H54 (cell line): ENCODE results near the gene HBG1.

Source experiments
- DNase-seq: peaks from one replicate; pipeline ENCODE4 v3.0.0; 2011; ENCODE audit warnings: low spot score, mixed read lengths; ENCODE audit not compliant: insufficient read length
- FAIRE-seq: peaks from 3 replicates; lab custom pipeline; 2011; peaks lifted over from hg19 to GRCh38; lab: Jason Lieb, UNC
- POLR2A ChIP-seq: IDR thresholded peaks from 2 replicates; pipeline ENCODE4 v1.6.1; 2011; ENCODE audit warnings: low read depth, mild to moderate bottlenecking, low read length

Gene HBG1

DNA sequence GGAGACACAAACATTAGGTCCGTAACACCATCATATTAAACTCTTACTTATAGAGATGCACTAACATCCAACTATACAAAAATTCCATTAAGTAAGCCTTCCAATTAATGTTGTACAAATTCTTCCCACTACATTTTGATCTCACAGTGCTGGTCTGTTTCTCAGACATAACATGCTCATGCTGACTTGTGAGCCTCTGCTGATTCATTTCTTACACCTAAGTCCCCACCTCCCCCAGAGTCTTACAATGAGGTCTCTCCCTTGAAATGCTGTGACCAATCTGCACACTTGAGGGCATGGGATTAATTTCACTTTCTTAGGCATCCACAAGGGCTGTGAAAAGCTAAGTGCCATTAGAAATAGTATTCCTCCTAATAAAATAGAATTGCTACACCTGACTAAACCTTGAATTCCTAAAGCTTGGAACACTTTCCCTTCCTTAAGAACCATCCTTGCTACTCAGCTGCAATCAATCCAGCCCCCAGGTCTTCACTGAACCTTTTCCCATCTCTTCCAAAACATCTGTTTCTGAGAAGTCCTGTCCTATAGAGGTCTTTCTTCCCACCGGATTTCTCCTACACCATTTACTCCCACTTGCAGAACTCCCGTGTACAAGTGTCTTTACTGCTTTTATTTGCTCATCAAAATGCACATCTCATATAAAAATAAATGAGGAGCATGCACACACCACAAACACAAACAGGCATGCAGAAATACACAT is 2.0 kb downstream of the HBG1 start:
- no peak for TF ChIP-seq POLR2A
- FAIRE-seq (no peak), DNase-seq (no peak)

DNA sequence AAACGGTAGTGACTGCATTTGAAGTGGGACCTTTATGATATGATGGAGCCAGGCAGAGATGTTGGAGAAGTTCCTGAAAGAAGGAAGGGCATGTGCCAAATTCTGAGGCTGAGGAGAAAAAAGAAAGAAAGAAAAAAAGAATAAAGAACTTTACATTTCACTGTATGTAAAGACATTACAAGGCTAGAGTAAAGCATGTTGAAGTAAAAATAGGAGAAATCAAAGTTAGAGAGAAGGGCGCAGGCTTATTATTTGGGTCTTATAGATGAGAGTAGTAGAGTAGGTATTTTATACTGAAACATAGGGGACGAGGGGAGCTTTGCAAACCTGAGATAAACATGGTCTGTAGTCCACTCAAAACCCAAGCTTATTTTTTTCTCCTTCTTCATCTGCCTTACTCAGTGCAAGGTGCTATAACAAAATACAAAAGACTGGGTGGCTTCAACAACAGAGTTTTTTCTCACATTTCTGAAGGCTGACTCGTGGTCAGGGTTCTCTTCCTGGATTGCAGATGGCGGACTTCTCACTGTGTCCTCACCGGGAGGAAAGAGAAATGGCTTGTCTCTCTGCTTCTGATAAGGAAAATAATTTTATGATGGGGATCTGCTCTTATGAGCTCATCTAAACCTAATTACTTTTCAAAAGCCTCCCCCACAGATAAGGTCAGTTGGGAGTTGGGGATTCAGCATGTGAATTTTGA is 2.7 kb downstream of the HBG1 start:
- no peak for FAIRE-seq
- DNase-seq: no peak
- TF ChIP-seq POLR2A: no peak

DNA sequence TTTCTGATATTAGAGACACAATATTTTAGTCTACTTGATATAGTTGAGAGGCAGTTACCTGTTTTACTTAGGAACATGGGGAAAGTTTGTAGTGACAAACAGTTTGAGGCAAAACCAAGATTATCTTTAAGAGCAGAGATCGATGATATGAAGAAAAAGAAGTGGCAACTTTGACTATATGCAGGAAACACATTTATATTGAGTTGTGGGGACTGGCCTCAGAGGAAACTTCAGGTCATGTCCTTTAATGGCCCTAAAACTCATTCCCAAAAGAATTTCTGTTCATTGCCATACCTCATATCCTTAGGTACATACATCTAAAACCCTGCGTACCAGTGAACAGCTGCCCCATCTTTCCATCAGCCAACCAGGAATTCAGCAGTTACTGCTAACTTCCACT is 4.5 kb downstream of the HBG1 start:
- FAIRE-seq: no peak
- no peak for DNase-seq
- no peak for TF ChIP-seq POLR2A

DNA sequence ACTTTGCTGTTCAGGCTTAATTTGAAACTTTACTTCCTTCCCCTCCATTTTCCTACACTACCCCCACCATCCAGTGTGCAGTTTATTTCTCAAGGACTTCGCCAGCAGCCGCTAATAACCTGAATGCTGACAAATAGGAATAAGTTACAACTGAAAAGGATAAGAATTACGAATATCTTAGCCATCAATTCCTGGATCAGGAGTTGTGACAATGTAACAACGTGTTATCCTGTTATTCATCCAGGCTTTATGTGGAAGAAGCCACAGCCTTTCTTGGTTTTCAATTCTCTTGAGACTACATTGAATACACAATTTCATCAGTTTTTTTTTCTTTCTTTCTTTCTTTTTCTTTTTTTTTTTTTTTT is 5.9 kb downstream of the HBG1 start:
- FAIRE-seq (no peak), DNase-seq (no peak)
- TF ChIP-seq POLR2A: no peak

DNA sequence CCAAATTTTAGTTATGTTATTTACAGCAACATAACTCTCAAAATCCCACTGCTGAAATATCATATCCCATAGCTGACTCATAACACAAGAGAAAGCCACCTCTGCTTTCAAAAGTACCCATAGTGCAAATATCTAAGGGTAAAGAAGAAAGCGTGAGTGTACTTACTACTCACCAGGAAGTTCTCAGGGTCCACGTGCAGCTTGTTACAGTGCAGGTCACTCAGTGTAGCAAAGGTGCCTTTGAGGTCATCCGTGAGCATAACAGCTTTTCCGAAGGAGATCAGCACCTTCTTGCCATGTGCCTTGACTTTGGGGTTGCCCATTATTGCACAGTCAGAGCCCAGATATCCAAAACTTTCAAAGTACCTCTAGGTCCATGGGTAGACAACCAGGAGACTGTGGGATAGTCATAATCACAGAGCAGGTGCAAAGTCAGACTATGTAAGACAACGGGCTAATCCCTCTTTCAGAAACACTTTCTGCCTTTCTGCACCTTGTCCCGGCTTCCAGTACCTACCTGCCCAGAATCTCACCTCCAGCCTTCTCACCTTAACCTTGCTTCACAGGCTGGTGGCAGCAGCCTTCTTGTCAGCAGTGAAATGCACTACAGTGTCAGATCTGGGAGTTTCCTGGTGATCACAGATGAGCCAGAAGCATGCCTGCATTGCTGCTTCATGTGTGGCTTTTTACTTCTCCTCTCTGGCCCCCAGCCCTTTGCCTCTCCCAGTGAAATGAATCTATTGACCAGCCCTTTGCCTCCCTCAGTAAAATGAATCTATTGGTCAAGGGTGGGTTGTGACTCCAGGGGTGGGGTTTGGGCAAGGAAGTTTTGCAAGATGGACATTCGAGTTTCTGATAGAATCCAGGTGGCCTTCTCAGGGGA is 6.5 kb downstream of the HBG1 start:
- no peak for TF ChIP-seq POLR2A
- FAIRE-seq (peak; percentile 11), DNase-seq (no peak)

DNA sequence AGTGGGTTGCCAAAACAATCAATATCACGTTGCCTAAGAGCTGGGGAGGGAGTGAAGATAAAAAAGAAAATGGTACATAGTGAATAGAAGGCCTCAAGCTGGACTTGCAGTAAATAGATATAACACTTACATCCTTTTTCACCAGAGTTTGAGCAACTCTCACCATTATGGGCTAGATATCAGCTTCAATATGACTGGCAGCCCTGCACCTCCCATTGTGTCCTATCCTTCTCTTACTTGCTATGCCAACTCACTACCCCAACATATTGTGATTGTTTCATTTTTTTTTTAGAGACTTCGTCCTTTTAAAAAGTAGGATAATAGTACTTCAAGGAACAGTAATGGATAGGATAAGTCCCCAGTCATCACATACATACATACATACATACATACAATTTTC is 7.4 kb downstream of the HBG1 start:
- FAIRE-seq (no peak), DNase-seq (no peak)
- no peak for TF ChIP-seq POLR2A

DNA sequence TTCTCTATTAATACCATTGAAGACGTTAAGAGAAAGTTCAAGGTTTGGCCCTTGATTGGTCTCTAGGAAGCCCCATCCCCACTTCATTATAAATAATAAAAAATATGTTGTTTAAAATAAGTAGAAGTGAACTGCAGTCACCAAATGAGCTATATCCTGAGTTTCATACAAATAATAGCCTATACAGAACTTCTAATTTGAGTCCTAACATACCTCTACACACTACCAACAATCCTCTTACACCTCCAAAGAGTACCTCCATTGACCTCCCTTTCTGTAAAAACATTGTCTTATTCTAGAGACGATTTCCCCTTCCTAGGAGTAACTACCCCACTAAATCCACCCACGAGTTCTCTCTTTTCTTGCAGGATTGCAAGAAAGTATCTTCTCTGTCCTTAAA is 8.2 kb downstream of the HBG1 start:
- FAIRE-seq (no peak), DNase-seq (no peak)
- TF ChIP-seq POLR2A: no peak

DNA sequence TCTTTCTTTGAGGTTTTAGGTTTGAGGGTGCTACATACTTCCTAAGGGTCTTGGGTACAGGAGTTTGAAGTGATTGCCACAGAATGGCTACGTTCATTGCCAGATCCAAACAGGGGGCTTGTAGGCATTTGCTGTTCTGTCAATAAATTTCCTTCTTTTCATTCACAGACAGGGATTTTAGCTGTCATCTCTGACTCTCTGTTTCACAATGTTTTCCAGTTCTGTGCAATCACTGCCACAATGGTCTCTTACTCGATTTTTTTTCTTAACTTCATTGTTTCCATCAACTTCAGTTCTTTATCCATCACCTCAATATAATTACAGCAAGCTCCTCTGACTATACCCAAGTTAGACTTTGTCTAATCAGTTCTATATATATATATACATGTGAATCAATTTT is 9.2 kb downstream of the HBG1 start:
- FAIRE-seq: no peak
- DNase-seq: no peak
- TF ChIP-seq POLR2A: no peak

DNA sequence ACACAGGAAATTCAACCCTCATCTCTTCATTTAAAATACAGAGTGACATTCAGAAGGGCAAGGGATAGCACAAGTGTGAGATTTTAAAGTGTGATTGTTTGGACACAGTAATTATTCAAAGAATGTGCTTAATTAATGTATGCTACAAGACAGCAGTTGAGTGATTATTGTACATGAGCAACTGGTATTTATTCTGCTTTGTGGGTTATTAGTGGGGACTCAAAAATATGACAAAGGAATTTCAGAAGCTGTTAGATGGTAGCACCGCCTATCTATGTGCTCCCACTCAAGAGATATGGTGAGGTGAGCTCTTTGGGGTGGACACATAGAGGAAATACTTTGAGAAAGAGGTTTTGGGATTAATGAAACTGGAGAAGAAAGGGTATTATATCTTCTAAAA is 9.6 kb downstream of the HBG1 start:
- FAIRE-seq (peak; percentile 36), DNase-seq (no peak)
- TF ChIP-seq POLR2A: no peak

DNA sequence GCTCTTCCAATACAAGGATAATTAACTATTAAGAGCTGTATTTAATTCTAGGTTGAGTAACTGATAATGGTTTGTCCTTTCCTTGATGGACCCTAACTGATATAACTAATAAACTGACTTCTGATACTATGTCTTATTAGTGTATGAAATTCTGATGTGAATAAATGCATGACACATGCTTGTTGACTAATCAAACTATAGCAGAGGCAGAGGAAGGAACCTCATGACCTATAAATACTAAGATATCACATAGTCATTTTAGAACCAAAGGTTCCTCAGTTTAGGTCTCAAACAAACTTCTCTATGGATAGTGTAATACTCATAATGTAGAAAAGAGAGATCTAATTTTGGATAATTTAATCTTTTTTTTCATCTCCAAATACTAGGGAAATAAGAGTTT is 10.6 kb downstream of the HBG1 start:
- FAIRE-seq (no peak), DNase-seq (no peak)
- TF ChIP-seq POLR2A: no peak

DNA sequence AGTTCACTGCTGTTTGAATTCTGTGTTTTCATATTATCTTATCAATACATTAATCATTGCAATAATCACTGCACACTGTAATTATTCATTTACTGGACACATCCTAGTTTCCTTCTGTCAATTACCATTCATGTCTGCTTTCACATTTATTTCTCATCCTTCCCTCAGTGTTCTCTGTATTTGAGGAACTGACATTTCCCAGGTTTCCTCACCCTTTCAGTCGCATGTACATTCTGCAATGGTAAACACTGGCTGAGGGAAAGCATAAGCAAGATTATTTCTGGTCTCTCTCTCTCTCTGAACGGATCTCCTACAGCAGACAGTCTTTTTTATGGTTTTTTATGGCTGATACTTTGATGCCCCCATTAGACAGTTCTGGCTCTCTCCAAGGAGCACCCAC is 11.2 kb downstream of the HBG1 start:
- TF ChIP-seq POLR2A: no peak
- no peak for DNase-seq
- no peak for FAIRE-seq

DNA sequence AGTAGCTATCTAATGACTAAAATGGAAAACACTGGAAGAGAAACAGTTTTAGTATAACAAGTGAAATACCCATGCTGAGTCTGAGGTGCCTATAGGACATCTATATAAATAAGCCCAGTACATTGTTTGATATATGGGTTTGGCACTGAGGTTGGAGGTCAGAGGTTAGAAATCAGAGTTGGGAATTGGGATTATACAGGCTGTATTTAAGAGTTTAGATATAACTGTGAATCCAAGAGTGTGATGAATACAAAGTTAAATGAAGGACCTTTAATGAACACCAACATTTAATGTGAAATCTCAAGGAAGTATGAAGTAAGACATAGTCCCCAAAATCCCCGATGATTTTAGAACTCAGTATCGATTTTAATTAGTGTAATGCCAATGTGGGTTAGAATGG is 12.2 kb downstream of the HBG1 start:
- DNase-seq (no peak), FAIRE-seq (no peak)
- no peak for TF ChIP-seq POLR2A

DNA sequence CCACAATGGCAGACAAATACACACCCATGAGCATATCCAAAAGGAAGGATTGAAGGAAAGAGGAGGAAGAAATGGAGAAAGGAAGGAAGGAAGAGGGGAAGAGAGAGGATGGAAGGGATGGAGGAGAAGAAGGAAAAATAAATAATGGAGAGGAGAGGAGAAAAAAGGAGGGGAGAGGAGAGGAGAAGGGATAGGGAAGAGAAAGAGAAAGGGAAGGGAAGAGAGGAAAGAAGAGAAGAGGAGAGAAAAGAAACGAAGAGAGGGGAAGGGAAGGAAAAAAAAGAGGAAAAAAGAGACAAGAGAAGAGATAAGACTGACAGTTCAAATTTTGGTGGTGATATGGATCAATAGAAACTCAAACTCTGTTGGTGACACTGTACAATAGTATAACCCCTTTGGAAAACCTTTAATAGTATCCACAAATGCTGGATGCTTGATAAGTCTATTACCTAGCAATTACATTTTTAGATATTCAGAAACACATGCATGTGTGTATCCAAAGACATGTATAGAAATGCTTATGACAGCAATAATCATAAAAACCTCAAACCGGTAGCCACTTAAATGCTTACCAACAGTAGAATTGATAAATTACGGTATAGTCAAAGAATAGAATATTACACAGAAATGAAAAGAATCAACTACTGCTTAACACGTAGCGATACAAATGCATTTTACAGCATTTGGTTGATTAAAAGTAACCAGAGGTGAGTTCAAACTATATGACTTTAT is 14.1 kb downstream of the HBG1 start:
- FAIRE-seq (no peak), DNase-seq (no peak)
- TF ChIP-seq POLR2A: no peak
